GM12892 (cell line): ENCODE measurements around the gene CXCL12.

Experiments used
- DNase-seq: peaks from one replicate; pipeline ENCODE4 v3.0.0; 2011; ENCODE audit not compliant: insufficient read length
- FAIRE-seq: peaks from 2 replicates; lab custom pipeline; 2011; peaks lifted over from hg19 to GRCh38; lab: Jason Lieb, UNC
- POLR2A ChIP-seq: IDR thresholded peaks from 2 replicates; pipeline ENCODE4 v1.6.1; 2011; ENCODE audit warnings: low read depth, low read length, control low read depth
- POLR2AphosphoS5 ChIP-seq: IDR thresholded peaks from 2 replicates; pipeline ENCODE4 v1.6.1; 2011; ENCODE audit warnings: low read depth, low read length, control low read depth
- TAF1 ChIP-seq: IDR thresholded peaks from 2 replicates; pipeline ENCODE4 v1.6.1; 2011; ENCODE audit warnings: low read depth, mild to moderate bottlenecking, control low read depth, low read length, borderline replicate concordance

The CXCL12 gene

GRCh38 chr10:44356139-44357022 lies 28.5 kb downstream of the CXCL12 start:
- DNase-seq (no peak), FAIRE-seq (no peak)
- TF ChIP-seq POLR2A (no peak), TAF1 (no peak), POLR2AphosphoS5 (no peak)

GRCh38 chr10:44355630-44356029 lies 29.3 kb downstream of the CXCL12 start:
- no peak for DNase-seq
- TF ChIP-seq TAF1, result no peak
- no peak for TF ChIP-seq POLR2A
- no peak for TF ChIP-seq POLR2AphosphoS5
- FAIRE-seq, result no peak

- DNase-seq (no peak), FAIRE-seq (no peak)
Observed at GRCh38 chr10:44354771-44355170, 30.1 kb downstream of the CXCL12 start.

GRCh38 chr10:44353721-44354120 lies 31.2 kb downstream of the CXCL12 start:
- no peak for TF ChIP-seq TAF1
- TF ChIP-seq POLR2AphosphoS5, result no peak
- no peak for TF ChIP-seq POLR2A
- no peak for FAIRE-seq
- no peak for DNase-seq

More at GRCh38 chr10:44354771-44355170, 30.1 kb downstream of the CXCL12 start:
- TF ChIP-seq TAF1 (no peak), POLR2A (no peak), POLR2AphosphoS5 (no peak)

- no peak for FAIRE-seq
- no peak for TF ChIP-seq TAF1
- TF ChIP-seq POLR2AphosphoS5, result no peak
- no peak for TF ChIP-seq POLR2A
Observed at GRCh38 chr10:44353128-44353390, 31.8 kb downstream of the CXCL12 start.

GRCh38 chr10:44352316-44353127 lies 32.4 kb downstream of the CXCL12 start:
- DNase-seq (no peak), FAIRE-seq (no peak)

More at GRCh38 chr10:44353128-44353390, 31.8 kb downstream of the CXCL12 start:
- DNase-seq, result no peak

GRCh38 chr10:44348496-44348895 lies 36.4 kb downstream of the CXCL12 start:
- TF ChIP-seq POLR2A (no peak), POLR2AphosphoS5 (no peak), TAF1 (no peak)
- FAIRE-seq, result no peak

More at GRCh38 chr10:44352316-44353127, 32.4 kb downstream of the CXCL12 start:
- no peak for TF ChIP-seq TAF1
- TF ChIP-seq POLR2A, result no peak
- TF ChIP-seq POLR2AphosphoS5, result no peak

GRCh38 chr10:44347609-44348400 lies 37.1 kb downstream of the CXCL12 start:
- TF ChIP-seq POLR2A, result no peak
- TF ChIP-seq TAF1, result no peak
- no peak for TF ChIP-seq POLR2AphosphoS5
- no peak for FAIRE-seq
- no peak for DNase-seq

More at GRCh38 chr10:44348496-44348895, 36.4 kb downstream of the CXCL12 start:
- no peak for DNase-seq

- FAIRE-seq (no peak), DNase-seq (no peak)
Observed at GRCh38 chr10:44344727-44345126, 40.2 kb downstream of the CXCL12 start.

GRCh38 chr10:44343843-44344242 lies 41.1 kb downstream of the CXCL12 start:
- no peak for DNase-seq
- no peak for TF ChIP-seq POLR2AphosphoS5
- TF ChIP-seq TAF1, result no peak
- no peak for TF ChIP-seq POLR2A
- no peak for FAIRE-seq

More at GRCh38 chr10:44344727-44345126, 40.2 kb downstream of the CXCL12 start:
- TF ChIP-seq TAF1, result no peak
- no peak for TF ChIP-seq POLR2AphosphoS5
- TF ChIP-seq POLR2A, result no peak

GRCh38 chr10:44341886-44342285 lies 43.0 kb downstream of the CXCL12 start:
- FAIRE-seq, result no peak

GRCh38 chr10:44340557-44340956 lies 44.3 kb downstream of the CXCL12 start:
- FAIRE-seq (no peak), DNase-seq (no peak)
- TF ChIP-seq POLR2AphosphoS5 (no peak), POLR2A (no peak), TAF1 (no peak)

More at GRCh38 chr10:44341886-44342285, 43.0 kb downstream of the CXCL12 start:
- no peak for TF ChIP-seq POLR2AphosphoS5
- no peak for TF ChIP-seq TAF1
- no peak for TF ChIP-seq POLR2A
- no peak for DNase-seq
